ENCODE measurements around the gene MAGEE1.

MAGEE1 gene

GRCh38 chrX:76407795-76408194 is 19.7 kb upstream of the MAGEE1 start:
- Histone ChIP-seq H3K36me3 (ENCODE audit: control insufficient read depth in 2 of 2, insufficient read depth in 1 of 2, low read length in 2 of 2) (no peaks in the 10 kb centered on the region), H3K4me1 (ENCODE audit: control insufficient read depth, insufficient read depth, low read length) (no peaks in the 10 kb centered on the region), H3K4me3 (ENCODE audit: low read depth, low read length) (no peak overlapping the region), H3K9me3 (ENCODE audit: control insufficient read depth, insufficient read depth, low read depth, low read length) (no peaks in the 10 kb centered on the region; the same call in 1 of the 2 replicates), H3K27ac (ENCODE audit: extremely low read depth, low read depth, low read length) (no peak overlapping the region)
- POLR2A ChIA-PET: no interaction called here
- CTCF ChIA-PET: interaction anchor here (0.6 kb wide), 1 partner anchor 13 kb away, joined by 3 read pairs; no protein-coding TSS in a partner anchor
- TF ChIP-seq ZSCAN4 (tag by site-specific recombination; IDR thresholded peaks at IDR 0.05) (peak; percentile 61), ZNF488 (tag by site-specific recombination; IDR thresholded peaks at IDR 0.05) (no peak), CTCF (tag by site-specific recombination; IDR thresholded peaks at IDR 0.05) (no peak), ZNF112 (tag by site-specific recombination; IDR thresholded peaks at IDR 0.05) (no peak), ZXDB (tag by site-specific recombination; IDR thresholded peaks at IDR 0.05) (no peak), ZNF791 (tag by site-specific recombination; IDR thresholded peaks at IDR 0.05) (no peak)

GRCh38 chrX:76420237-76420636 is 7.3 kb upstream of the MAGEE1 start:
- H3K4me1 ChIP-seq (ENCODE audit: control insufficient read depth, insufficient read depth, low read length): no peaks in the 10 kb centered on the region
- H3K4me3 ChIP-seq (ENCODE audit: low read depth, low read length): no peak overlapping the region
- H3K36me3 ChIP-seq (ENCODE audit: control insufficient read depth in 2 of 2, insufficient read depth in 1 of 2, low read length in 2 of 2): no peaks in the 10 kb centered on the region
- ChIA-PET CTCF (no interaction called here), POLR2A (no interaction called here)
- H3K9me3 ChIP-seq (ENCODE audit: control insufficient read depth, insufficient read depth, low read depth, low read length): no peaks in the 10 kb centered on the region; the same call in 1 of the 2 replicates
- H3K27ac ChIP-seq (ENCODE audit: extremely low read depth, low read depth, low read length): no peak overlapping the region
- TF ChIP-seq TSHZ1 (tag by site-specific recombination; IDR thresholded peaks at IDR 0.05; ENCODE audit: borderline replicate concordance) (no peak), ZNF398 (tag by site-specific recombination; IDR thresholded peaks at IDR 0.05) (no peak), ELK4 (IDR thresholded peaks at IDR 0.05; ENCODE audit: borderline replicate concordance, low read depth, low read length) (no peak), ZBTB20 (tag by site-specific recombination; IDR thresholded peaks at IDR 0.05) (no peak), ZBTB44 (tag by site-specific recombination; IDR thresholded peaks at IDR 0.05) (no peak), ZBTB10 (tag by site-specific recombination; IDR thresholded peaks at IDR 0.05) (no peak), ZNF324 (tag by site-specific recombination; IDR thresholded peaks at IDR 0.05) (no peak), ZFP69B (tag by site-specific recombination; IDR thresholded peaks at IDR 0.05) (no peak), SCRT1 (tag by site-specific recombination; IDR thresholded peaks at IDR 0.05; ENCODE audit: borderline replicate concordance) (no peak), ZNF280C (tag by site-specific recombination; IDR thresholded peaks at IDR 0.05) (no peak), ZNF112 (tag by site-specific recombination; IDR thresholded peaks at IDR 0.05) (no peak)
